Natural killer cell (primary cell): Measurements from ENCODE around the gene SDHAF4. TPM values are rescaled to one million over a fixed set of nuclear protein-coding genes. Genes with fewer than 3 reads are reported as not detected.

ENCODE experiments used
- ATAC-seq, 3 donors: fragments of 150-1000 bp in 2 of 3; fragments of 200-7000 bp in 1 of 3; cut with Tn5 transposase; 1 replicate in 1 of 3; 2 replicates in 2 of 3; pipeline ENCODE4 v1.10.0; 2021; ENCODE audit warnings: mild to moderate bottlenecking in 2 of 3, moderate library complexity in 2 of 3
- DNase-seq, 2 donors: peaks; one replicate each; pipeline versions ENCODE4 v3.0.0 to v3.0.0-alpha.2; 2013 to 2021; ENCODE audit warnings: mixed read lengths in 1 of 2
- H3K27ac ChIP-seq: one replicate; pipeline ENCODE4 v1.5.1; 2013; ENCODE audit warnings: mild to moderate bottlenecking, low read length
- H3K27me3 ChIP-seq: one replicate; pipeline ENCODE4 v1.6.1; 2013; ENCODE audit warnings: low read length; ENCODE audit not compliant: control insufficient read depth, insufficient read depth
- H3K36me3 ChIP-seq: one replicate; pipeline ENCODE4 v1.6.1; 2013; ENCODE audit warnings: low read length; ENCODE audit not compliant: control insufficient read depth, insufficient read depth
- H3K4me1 ChIP-seq: one replicate; pipeline ENCODE4 v1.6.1; 2013; ENCODE audit warnings: low read length; ENCODE audit not compliant: control insufficient read depth, insufficient read depth
- H3K4me3 ChIP-seq: one replicate; pipeline ENCODE4 v1.5.1; 2013; ENCODE audit warnings: low read length
- H3K9me3 ChIP-seq: one replicate; pipeline ENCODE4 v1.6.1; 2013; ENCODE audit warnings: low read length; ENCODE audit not compliant: control insufficient read depth, insufficient read depth
- H3K27ac Mint-ChIP-seq, 2 donors: one replicate each; pipeline ENCODE4 v1.8.0; 2022; ENCODE audit warnings: mild to moderate bottlenecking in 2 of 2, mixed read lengths in 2 of 2, moderate library complexity in 1 of 2
- H3K27me3 Mint-ChIP-seq, 2 donors: one replicate each; pipeline ENCODE4 v1.8.0; 2022; ENCODE audit warnings: low read depth in 2 of 2, mixed read lengths in 2 of 2
- H3K36me3 Mint-ChIP-seq: one replicate; pipeline ENCODE4 v1.8.0; 2022; ENCODE audit warnings: mixed read lengths
- H3K4me1 Mint-ChIP-seq, 2 donors: one replicate each; pipeline ENCODE4 v1.8.0; 2022; ENCODE audit warnings: mixed read lengths in 2 of 2
- H3K4me3 Mint-ChIP-seq: one replicate; pipeline ENCODE4 v1.8.0; 2022; ENCODE audit warnings: mild to moderate bottlenecking, moderate library complexity, mixed read lengths
- H3K9me3 Mint-ChIP-seq, 2 donors: one replicate each; pipeline ENCODE4 v1.8.0; 2022; ENCODE audit warnings: mixed read lengths in 2 of 2
- WGBS: methylation state at CpG from one replicate; pipeline ENCODE4 v1.1.7; 2013; ENCODE audit warnings: missing lambda C conversion rate; ENCODE audit not compliant: insufficient coverage; 5-methylcytosine and 5-hydroxymethylcytosine counted together
- intact Hi-C: fragments of 100-400 bp; cut with micrococcal nuclease; formaldehyde crosslinking; loops from one replicate; pipeline ENCODE4 v1.14.2; 2022
- total RNA-seq, 4 donors: library from RNA; stranded (reverse); fragments of 120-200 nt in 1 of 4; gene quantifications; one replicate each; pipeline versions ENCODE4 v1.2.3 to v1.2.4, GENCODE V29; 2013 to 2022
- TF ChIP-seq, protein P1 (sequence below): fragments of 200-600 bp; IDR thresholded peaks from one replicate; pipeline ENCODE4 v1.8.0; 2022; ENCODE audit warnings: antibody characterized with exemption

The SDHAF4 gene
- total RNA-seq, 3 donors from 2014 or later (not counting 1 experiment from before 2014, with no cell fraction given), result 2.7 to 7.1 (median 5.4) TPM

DNA sequence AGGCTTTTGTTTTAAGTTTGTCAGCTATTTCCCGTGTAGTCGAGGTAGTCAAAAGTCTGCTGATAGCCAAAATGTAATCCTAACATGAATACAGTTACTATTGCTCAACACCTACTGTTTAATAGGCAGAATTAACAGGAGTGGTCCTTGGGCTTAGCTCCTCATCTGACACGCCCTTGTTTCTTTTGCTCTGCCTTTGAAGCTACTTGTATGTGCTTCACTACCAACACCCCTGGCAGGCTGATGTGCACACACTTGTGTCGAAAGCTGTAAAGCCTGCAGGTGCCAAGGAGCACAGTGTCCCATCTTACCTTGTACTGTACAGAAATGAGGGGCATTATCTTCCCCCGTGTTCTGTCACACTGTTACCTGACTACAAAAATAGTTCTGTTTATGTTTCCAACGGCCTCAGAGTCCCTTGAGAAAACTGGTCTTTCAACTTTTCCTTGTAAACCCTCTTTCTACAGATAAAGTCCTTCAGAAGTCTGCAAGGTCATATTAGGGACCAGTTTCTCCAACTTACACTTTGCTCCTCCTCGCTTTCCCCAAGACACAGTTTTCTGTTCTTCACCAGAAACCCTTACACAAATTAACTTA is 9.3 kb downstream of the SDHAF4 start:
- H3K27ac Mint-ChIP-seq, result no peak overlapping the region
- TF ChIP-seq, protein P1, sequence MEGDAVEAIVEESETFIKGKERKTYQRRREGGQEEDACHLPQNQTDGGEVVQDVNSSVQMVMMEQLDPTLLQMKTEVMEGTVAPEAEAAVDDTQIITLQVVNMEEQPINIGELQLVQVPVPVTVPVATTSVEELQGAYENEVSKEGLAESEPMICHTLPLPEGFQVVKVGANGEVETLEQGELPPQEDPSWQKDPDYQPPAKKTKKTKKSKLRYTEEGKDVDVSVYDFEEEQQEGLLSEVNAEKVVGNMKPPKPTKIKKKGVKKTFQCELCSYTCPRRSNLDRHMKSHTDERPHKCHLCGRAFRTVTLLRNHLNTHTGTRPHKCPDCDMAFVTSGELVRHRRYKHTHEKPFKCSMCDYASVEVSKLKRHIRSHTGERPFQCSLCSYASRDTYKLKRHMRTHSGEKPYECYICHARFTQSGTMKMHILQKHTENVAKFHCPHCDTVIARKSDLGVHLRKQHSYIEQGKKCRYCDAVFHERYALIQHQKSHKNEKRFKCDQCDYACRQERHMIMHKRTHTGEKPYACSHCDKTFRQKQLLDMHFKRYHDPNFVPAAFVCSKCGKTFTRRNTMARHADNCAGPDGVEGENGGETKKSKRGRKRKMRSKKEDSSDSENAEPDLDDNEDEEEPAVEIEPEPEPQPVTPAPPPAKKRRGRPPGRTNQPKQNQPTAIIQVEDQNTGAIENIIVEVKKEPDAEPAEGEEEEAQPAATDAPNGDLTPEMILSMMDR, result no peak

DNA sequence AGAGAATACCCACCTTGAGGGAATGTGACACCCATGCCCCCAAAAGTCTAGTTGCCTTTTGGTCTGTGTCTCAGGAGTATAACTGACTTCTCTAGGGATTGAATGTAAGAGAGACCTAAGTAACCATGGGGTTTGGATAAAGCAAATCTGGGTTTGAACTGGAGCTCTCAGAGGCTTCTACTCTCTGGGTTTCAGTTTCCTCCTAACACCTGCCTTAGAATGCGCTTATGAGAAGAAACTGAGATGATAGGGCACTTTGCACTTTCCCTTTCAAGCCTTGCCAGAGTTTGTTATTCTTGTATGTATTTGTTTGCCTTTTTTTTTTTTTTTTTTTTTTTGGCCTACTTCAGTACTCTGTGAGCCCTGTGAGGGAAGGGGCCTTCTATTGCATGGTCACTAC is 19.4 kb downstream of the SDHAF4 start:
- no CpG with 5 or more reads among the region's 1 CpG for WGBS

More for the DNA sequence above, 9.3 kb downstream of the SDHAF4 start:
- Mint-ChIP-seq H3K9me3 (no peaks in the 10 kb centered on the region), H3K36me3 (peaks cover 5% of the 10 kb centered on the region), H3K27me3 (no peaks in the 10 kb centered on the region), H3K4me3 (no peak overlapping the region), H3K4me1 (peaks cover 5 to 12% of the 10 kb centered on the region in 2 donors)
- Histone ChIP-seq H3K4me3 (no peak overlapping the region), H3K4me1 (no peaks in the 10 kb centered on the region), H3K9me3 (no peaks in the 10 kb centered on the region), H3K27me3 (no peaks in the 10 kb centered on the region), H3K36me3 (peaks cover 10% of the 10 kb centered on the region), H3K27ac (no peak overlapping the region)
- intact Hi-C loops, result no loop called here
- 89% methylated on average over 7 of the region's 7 CpGs for WGBS
- ATAC-seq, result no peak
- no peak for DNase-seq

DNA sequence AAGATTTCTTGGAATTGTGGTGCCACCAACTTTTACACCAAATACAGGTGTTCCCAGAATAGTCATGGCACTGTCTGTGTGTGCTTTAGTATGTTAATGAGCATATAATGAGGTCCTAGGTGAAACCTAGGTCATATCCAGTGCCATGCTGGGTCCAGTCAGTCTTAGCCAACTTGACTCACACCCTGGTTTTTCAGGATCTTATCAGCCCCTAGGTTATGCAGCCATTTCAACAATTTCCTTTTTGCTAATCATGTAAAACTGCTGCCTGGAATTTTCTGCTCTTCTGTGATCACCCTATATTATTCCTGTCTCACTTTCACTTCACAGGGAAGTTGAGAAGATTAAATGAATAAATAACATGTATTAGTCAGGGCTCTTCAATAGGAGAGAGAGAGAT is 23.7 kb downstream of the SDHAF4 start:
- intact Hi-C loops, result no loop called here
- no peaks in the 10 kb centered on the region for H3K36me3 Mint-ChIP-seq
- no peaks in the 10 kb centered on the region for H3K27me3 Mint-ChIP-seq
- H3K4me3 Mint-ChIP-seq, result no peak overlapping the region
- no peaks in the 10 kb centered on the region for H3K4me1 ChIP-seq
- no peaks in the 10 kb centered on the region for H3K4me1 Mint-ChIP-seq
- H3K9me3 Mint-ChIP-seq, result no peaks in the 10 kb centered on the region
- H3K4me3 ChIP-seq, result no peak overlapping the region
- ATAC-seq (no peak), DNase-seq (no peak)
- no peaks in the 10 kb centered on the region for H3K36me3 ChIP-seq
- H3K27ac ChIP-seq, result no peak overlapping the region
- no peak overlapping the region for H3K27ac Mint-ChIP-seq
- TF ChIP-seq, protein P1, result no peak
- no peaks in the 10 kb centered on the region for H3K27me3 ChIP-seq
- H3K9me3 ChIP-seq, result no peaks in the 10 kb centered on the region

More for the DNA sequence above, 19.4 kb downstream of the SDHAF4 start:
- H3K36me3 ChIP-seq, result peaks cover 15% of the 10 kb centered on the region
- ATAC-seq (no peak), DNase-seq (no peak)
- TF ChIP-seq, protein P1, result no peak
- no peak overlapping the region for H3K27ac ChIP-seq
- Mint-ChIP-seq H3K9me3 (no peaks in the 10 kb centered on the region), H3K27me3 (no peaks in the 10 kb centered on the region), H3K27ac (no peak overlapping the region), H3K4me3 (no peak overlapping the region), H3K4me1 (no peaks in the 10 kb centered on the region), H3K36me3 (no peaks in the 10 kb centered on the region)
- no peak overlapping the region for H3K4me3 ChIP-seq
- H3K4me1 ChIP-seq, result no peaks in the 10 kb centered on the region
- H3K27me3 ChIP-seq, result no peaks in the 10 kb centered on the region
- intact Hi-C loops, result no loop called here
- H3K9me3 ChIP-seq, result no peaks in the 10 kb centered on the region
